Hepatocyte (in vitro differentiated cells): ENCODE measurements around the gene LPP. TPM values are rescaled to one million over a fixed set of nuclear protein-coding genes. Genes with fewer than 3 reads are reported as not detected.

ENCODE experiments used
- DNase-seq: peaks from one replicate; pipeline ENCODE4 v3.0.0-alpha.2; 2016; ENCODE audit warnings: low spot score
- H2AFZ ChIP-seq: fragments of 200-600 bp; sonication (generic); 2 replicates; pipeline ENCODE4 v1.6.0; 2016; ENCODE audit warnings: antibody characterized with exemption, mild to moderate bottlenecking
- H3K27ac ChIP-seq: fragments of 200-600 bp; sonication (generic); 2 replicates; pipeline ENCODE4 v1.5.1; 2016; ENCODE audit warnings: mild to moderate bottlenecking
- H3K27me3 ChIP-seq: fragments of 200-600 bp; sonication (generic); 2 replicates; pipeline ENCODE4 v1.6.1; 2016
- H3K36me3 ChIP-seq: fragments of 200-600 bp; sonication (generic); replicated peaks from 2 replicates; pipeline ENCODE4 v1.5.1; 2016; ENCODE audit warnings: low read depth; ENCODE audit not compliant: insufficient read depth
- H3K4me1 ChIP-seq: fragments of 200-600 bp; sonication (generic); 2 replicates; pipeline ENCODE4 v1.5.1; 2016; ENCODE audit warnings: mild to moderate bottlenecking, moderate library complexity; ENCODE audit not compliant: insufficient read depth
- H3K4me2 ChIP-seq: fragments of 200-600 bp; sonication (generic); 2 replicates; pipeline ENCODE4 v1.6.0; 2016
- H3K4me3 ChIP-seq: fragments of 200-600 bp; sonication (generic); 2 replicates; pipeline ENCODE4 v1.5.1; 2016; ENCODE audit warnings: mild to moderate bottlenecking
- H3K79me2 ChIP-seq: fragments of 200-600 bp; sonication (generic); 2 replicates; pipeline ENCODE4 v1.6.0; 2017; ENCODE audit warnings: mild to moderate bottlenecking
- H3K9me2 ChIP-seq: fragments of 200-600 bp; sonication (generic); replicated peaks from 2 replicates; pipeline ENCODE4 v1.6.0; 2017; ENCODE audit warnings: mild to moderate bottlenecking; ENCODE audit not compliant: insufficient read depth
- H3K9me3 ChIP-seq: fragments of 200-600 bp; sonication (generic); 2 replicates; pipeline ENCODE4 v1.5.1; 2016; ENCODE audit warnings: low read depth, mild to moderate bottlenecking
- H4K20me1 ChIP-seq: fragments of 200-600 bp; sonication (generic); 2 replicates; pipeline ENCODE4 v1.6.0; 2016; ENCODE audit warnings: mild to moderate bottlenecking; ENCODE audit not compliant: insufficient read depth, poor library complexity, severe bottlenecking
- CTCF ChIP-seq: fragments of 200-600 bp; sonication (generic); IDR thresholded peaks from 2 replicates; pipeline ENCODE4 v1.5.1; 2016; ENCODE audit warnings: antibody characterized with exemption, mild to moderate bottlenecking; ENCODE audit not compliant: poor library complexity
- EZH2 ChIP-seq: fragments of 200-600 bp; sonication (generic); IDR thresholded peaks from 2 replicates; pipeline ENCODE4 v1.6.1; 2016; ENCODE audit warnings: antibody characterized with exemption, mild to moderate bottlenecking, borderline replicate concordance
- EZH2phosphoT487 ChIP-seq: fragments of 200-600 bp; sonication (generic); IDR thresholded peaks from one replicate; pipeline ENCODE4 v1.6.1; 2018; ENCODE audit warnings: antibody characterized with exemption, mild to moderate bottlenecking, low read depth, moderate library complexity; ENCODE audit not compliant: unreplicated experiment, severe bottlenecking
- WGBS: methylation state at CpG from one replicate; pipeline ENCODE4 v1.1.6; 2016; ENCODE audit warnings: low lambda C conversion rate; ENCODE audit errors: missing lambda C conversion rate; 5-methylcytosine and 5-hydroxymethylcytosine counted together
- polyA plus RNA-seq: library from polyadenylated mRNA; unstranded; fragments of >200 nt; fragmentation: Nextera tagmentation; extraction: Ambion mirVana; gene quantifications from 2 replicates; pipeline ENCODE4 v1.2.1, GENCODE V29; 2016
- total RNA-seq: library from RNA; depleted of rRNA; stranded (reverse); fragments of >200 nt; gene quantifications from 2 replicates; pipeline ENCODE4 v1.2.3, GENCODE V29; 2014

Gene LPP
- total and polyA plus RNA-seq, 2 experiments from 2014 or later, result 53.2 to 73.8 TPM

DNA sequence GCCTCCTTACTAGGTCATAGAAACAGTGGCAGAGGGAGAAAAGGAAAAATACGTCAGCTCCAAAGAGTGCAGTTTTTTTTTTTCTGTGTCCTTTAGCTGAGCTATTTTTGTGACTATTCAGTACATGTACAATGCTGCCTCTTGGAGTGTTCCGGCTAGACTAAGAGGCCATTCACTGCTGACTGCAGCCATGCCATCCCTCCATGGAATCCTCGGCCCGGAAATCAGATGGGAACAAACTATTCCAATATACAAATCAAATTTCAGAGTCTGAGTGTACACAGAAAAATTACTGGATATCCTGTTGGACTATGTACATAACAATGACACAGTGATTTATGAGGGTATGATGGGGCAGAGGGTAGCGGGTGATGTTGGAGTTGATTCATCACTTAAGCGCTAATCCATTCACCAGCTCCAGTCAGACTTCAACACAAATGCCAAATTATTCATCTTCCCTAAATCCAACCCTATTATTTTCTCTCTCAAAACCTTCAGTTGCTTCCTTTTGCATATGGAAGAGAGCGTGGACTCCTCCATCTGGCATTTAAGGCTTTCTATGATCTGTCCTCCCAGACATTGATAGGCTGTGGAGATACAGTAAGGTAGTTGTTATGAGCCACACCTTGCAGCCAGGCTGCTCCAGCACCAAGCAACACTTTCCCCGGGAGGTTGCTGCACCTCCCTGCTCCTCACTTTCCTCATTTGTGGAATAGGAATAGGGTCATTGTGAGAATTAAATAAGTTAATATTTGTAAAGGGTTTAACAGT is 109.1 kb downstream of the LPP start:
- Histone ChIP-seq H3K4me2 (no peak overlapping the region), H2AFZ (no peak overlapping the region), H3K79me2 (peaks cover 79% of the 10 kb centered on the region), H3K9me3 (no peaks in the 10 kb centered on the region), H4K20me1 (no peaks in the 10 kb centered on the region), H3K4me1 (peaks cover 48% of the 10 kb centered on the region), H3K27ac (peak overlapping the region; percentile 90), H3K4me3 (no peak overlapping the region), H3K36me3 (no peaks in the 10 kb centered on the region), H3K27me3 (no peaks in the 10 kb centered on the region), H3K9me2 (no peaks in the 10 kb centered on the region)
- WGBS, result 80% methylated on average over 8 of the region's 8 CpGs
- peak; percentile 26 for DNase-seq
- no peak for TF ChIP-seq EZH2
- TF ChIP-seq CTCF, result no peak
- no peak for TF ChIP-seq EZH2phosphoT487

DNA sequence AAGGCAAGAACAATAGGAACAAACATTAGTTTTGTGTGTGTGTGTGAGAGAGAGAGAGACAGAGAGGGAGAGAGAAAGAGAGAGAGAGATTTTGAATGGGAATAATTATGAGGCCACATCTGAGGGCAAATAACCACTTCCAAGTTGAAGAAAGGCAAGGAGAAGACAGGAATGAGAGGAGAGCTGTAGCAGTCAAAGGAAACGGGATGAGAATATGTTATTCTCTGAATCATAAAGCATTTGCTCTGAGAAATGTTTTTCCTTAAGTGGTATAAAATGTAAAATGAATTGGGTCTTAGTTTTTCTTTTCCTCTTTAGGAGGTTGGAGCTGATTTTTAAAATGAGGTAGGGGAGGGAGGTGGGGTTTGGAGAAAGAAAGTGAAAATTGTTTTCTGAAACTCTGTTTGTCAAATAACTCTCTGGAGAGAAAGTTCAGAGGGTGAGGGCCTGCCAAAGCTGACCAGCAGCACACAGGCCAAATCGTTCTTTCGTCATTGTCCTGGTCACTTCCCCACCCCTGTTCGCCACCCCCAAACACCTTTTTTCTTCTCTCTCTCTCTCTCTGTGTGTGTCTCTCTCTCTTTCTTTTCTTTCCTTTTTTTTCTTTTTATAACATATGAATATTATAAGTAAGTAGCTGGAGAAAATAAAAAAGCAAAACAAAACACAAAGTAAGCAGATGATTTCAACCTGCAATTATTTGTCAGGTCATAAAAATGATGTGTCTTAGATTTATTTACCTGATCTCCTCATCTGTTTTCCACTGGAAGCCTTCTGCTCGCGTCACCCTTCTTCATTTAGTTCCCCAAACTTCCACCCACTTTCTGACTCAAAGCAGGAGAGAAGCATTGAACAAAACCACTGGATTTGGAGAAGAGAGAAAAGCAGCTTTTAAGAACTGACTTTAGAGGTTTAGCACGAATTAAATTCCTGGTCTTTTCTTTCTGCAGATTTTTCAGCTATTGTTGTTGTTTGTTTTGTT is 110.6 kb downstream of the LPP start:
- TF ChIP-seq EZH2 (no peak), CTCF (no peak), EZH2phosphoT487 (no peak)
- 79% methylated on average over 7 of the region's 7 CpGs for WGBS
- DNase-seq, result no peak
- H3K4me2 ChIP-seq, result peak overlapping the region; percentile 7
- peaks cover 51% of the 10 kb centered on the region for H3K4me1 ChIP-seq
- H3K36me3 ChIP-seq, result no peaks in the 10 kb centered on the region
- H3K79me2 ChIP-seq, result peaks cover 80% of the 10 kb centered on the region
- no peaks in the 10 kb centered on the region for H3K9me2 ChIP-seq
- H3K27me3 ChIP-seq, result no peaks in the 10 kb centered on the region
- no peaks in the 10 kb centered on the region for H4K20me1 ChIP-seq
- H3K4me3 ChIP-seq, result no peak overlapping the region
- peak overlapping the region; percentile 90 for H3K27ac ChIP-seq
- no peak overlapping the region for H2AFZ ChIP-seq
- H3K9me3 ChIP-seq, result no peaks in the 10 kb centered on the region

- DNase-seq, result peak; percentile 64
- Histone ChIP-seq H3K4me3 (no peak overlapping the region), H3K4me2 (peak overlapping the region; percentile 65), H3K27ac (peak overlapping the region; percentile 90), H2AFZ (no peak overlapping the region), H3K4me1 (peaks cover 60% of the 10 kb centered on the region), H4K20me1 (no peaks in the 10 kb centered on the region), H3K9me3 (no peaks in the 10 kb centered on the region), H3K79me2 (peaks cover 72% of the 10 kb centered on the region), H3K27me3 (no peaks in the 10 kb centered on the region), H3K9me2 (no peaks in the 10 kb centered on the region), H3K36me3 (no peaks in the 10 kb centered on the region)
- 66% methylated on average over 10 of the region's 10 CpGs for WGBS
- TF ChIP-seq CTCF (no peak), EZH2 (no peak), EZH2phosphoT487 (no peak)
These were observed 112.8 kb downstream of the LPP start for GRCh38 chr3:188266562-188267274.
